HG02852 (cell line): ENCODE data around the gene DYSF.

Source experiments
- ATAC-seq: cut with Tn5 transposase; IDR thresholded peaks from one replicate; pipeline ENCODE4 v1.9.1; 2021; ENCODE audit warnings: mild to moderate bottlenecking, moderate library complexity; ENCODE audit not compliant: unreplicated experiment

Gene DYSF

GRCh38 chr2:71668326-71669057 is 215.1 kb downstream of the DYSF start:
- no peak for ATAC-seq

GRCh38 chr2:71669058-71669456 is 215.7 kb downstream of the DYSF start:
- no peak for ATAC-seq

GRCh38 chr2:71669628-71670429 is 216.5 kb downstream of the DYSF start:
- ATAC-seq = no peak

- ATAC-seq = no peak
Observed at GRCh38 chr2:71670430-71670795, 217.1 kb downstream of the DYSF start.

GRCh38 chr2:71671203-71671854 is 218.0 kb downstream of the DYSF start:
- no peak for ATAC-seq

- ATAC-seq = no peak
Observed at GRCh38 chr2:71671895-71672825, 218.8 kb downstream of the DYSF start.

- ATAC-seq = no peak
Observed at GRCh38 chr2:71672826-71673795, 219.8 kb downstream of the DYSF start.

- ATAC-seq = no peak
Observed at GRCh38 chr2:71674158-71674851, 220.9 kb downstream of the DYSF start.

GRCh38 chr2:71675296-71675695 is 221.9 kb downstream of the DYSF start:
- ATAC-seq = no peak

GRCh38 chr2:71678874-71679273 is 225.5 kb downstream of the DYSF start:
- no peak for ATAC-seq

GRCh38 chr2:71679491-71679890 is 226.1 kb downstream of the DYSF start:
- ATAC-seq = no peak

GRCh38 chr2:71680925-71681324 is 227.6 kb downstream of the DYSF start:
- no peak for ATAC-seq

- ATAC-seq = no peak
Observed at GRCh38 chr2:71681626-71682025, 228.3 kb downstream of the DYSF start.

- no peak for ATAC-seq
Observed at GRCh38 chr2:71682341-71682740, 229.0 kb downstream of the DYSF start.

GRCh38 chr2:71683070-71683469 is 229.7 kb downstream of the DYSF start:
- no peak for ATAC-seq

GRCh38 chr2:71683666-71684065 is 230.3 kb downstream of the DYSF start:
- ATAC-seq = no peak

GRCh38 chr2:71684226-71685072 is 231.1 kb downstream of the DYSF start:
- ATAC-seq = no peak
